PC-9 (cell line): ENCODE data around the gene NID1. TPM values are rescaled to one million over a fixed set of nuclear protein-coding genes. Genes with fewer than 3 reads are reported as not detected.

Source experiments
- BruUV-seq: library from RNA; stranded (reverse); fragments of 400-500 nt; replicated peaks from 2 replicates; lab custom pipeline; 2021; lab: Mats Ljungman, UMichigan
- CTCF ChIA-PET: fragments of 300-600 bp; sonication (Branson Sonifier 250); formaldehyde crosslinking; loops from one replicate; lab custom pipeline; 2022; ENCODE audit warnings: antibody characterized with exemption; lab: Charles Lee
- POLR2A ChIA-PET: fragments of 300-600 bp; sonication (Branson Sonifier 250); formaldehyde crosslinking; loops from one replicate; lab custom pipeline; 2022; ENCODE audit warnings: antibody characterized with exemption; ENCODE audit not compliant: unreplicated experiment; lab: Charles Lee
- DNase-seq, 2 experiments: peaks; one replicate each; pipeline versions ENCODE4 v3.0.0 to v3.0.0-alpha.2; 2015 to 2022; ENCODE audit warnings: mixed read lengths in 1 of 2
- H2AFZ ChIP-seq: fragments of 200-600 bp; sonication (generic); 2 replicates; pipeline ENCODE4 v1.8.1; 2017; ENCODE audit warnings: antibody characterized with exemption
- H3F3A ChIP-seq: fragments of 200-600 bp; sonication (generic); 2 replicates; pipeline ENCODE4 v1.8.1; 2017; ENCODE audit warnings: antibody characterized with exemption, mild to moderate bottlenecking, low read depth; ENCODE audit not compliant: insufficient read depth
- H3K27ac ChIP-seq: fragments of 200-600 bp; sonication (generic); 2 replicates; pipeline ENCODE4 v1.6.1; 2016; ENCODE audit warnings: mixed run types
- H3K27me3 ChIP-seq: fragments of 200-600 bp; sonication (generic); 2 replicates; pipeline ENCODE4 v1.6.1; 2016; ENCODE audit warnings: low read depth, mixed run types; ENCODE audit not compliant: insufficient read depth
- H3K36me3 ChIP-seq: fragments of 200-600 bp; sonication (generic); 2 replicates; pipeline ENCODE4 v1.6.1; 2016; ENCODE audit warnings: low read depth, mixed run types
- H3K4me1 ChIP-seq: fragments of 200-600 bp; sonication (generic); replicated peaks from 2 replicates; pipeline ENCODE4 v1.6.1; 2016; ENCODE audit warnings: mixed run types; ENCODE audit not compliant: insufficient read depth
- H3K4me2 ChIP-seq: fragments of 200-600 bp; sonication (generic); 2 replicates; pipeline ENCODE4 v1.6.1; 2017; ENCODE audit warnings: mixed run types
- H3K4me3 ChIP-seq: fragments of 200-600 bp; sonication (generic); 2 replicates; pipeline ENCODE4 v1.6.1; 2016; ENCODE audit warnings: mixed run types
- H3K79me2 ChIP-seq: fragments of 200-600 bp; sonication (generic); 2 replicates; pipeline ENCODE4 v1.6.1; 2017; ENCODE audit warnings: low read depth, mixed run types
- H3K9me2 ChIP-seq: fragments of 200-600 bp; sonication (generic); 2 replicates; pipeline ENCODE4 v1.8.1; 2017; ENCODE audit warnings: mild to moderate bottlenecking; ENCODE audit not compliant: insufficient read depth
- H3K9me3 ChIP-seq: fragments of 200-600 bp; sonication (generic); 2 replicates; pipeline ENCODE4 v1.8.1; 2016; ENCODE audit warnings: low read depth; ENCODE audit not compliant: insufficient read depth
- H4K20me1 ChIP-seq: fragments of 200-600 bp; sonication (generic); 2 replicates; pipeline ENCODE4 v1.8.1; 2017; ENCODE audit not compliant: insufficient read depth
- EZH2 ChIP-seq: fragments of 200-600 bp; sonication (generic); IDR thresholded peaks from 2 replicates; pipeline ENCODE4 v1.8.0; 2017; ENCODE audit warnings: antibody characterized with exemption, low read depth
- intact Hi-C: fragments of 100-400 bp; cut with micrococcal nuclease; formaldehyde crosslinking; loops from one replicate; pipeline ENCODE4 v1.10.0; 2022; ENCODE audit not compliant: unreplicated experiment
- total RNA-seq: library from RNA; stranded (reverse); gene quantifications from 2 replicates; pipeline ENCODE4 v1.2.3, GENCODE V29; 2021
- TF ChIP-seq, protein P1 (sequence below): fragments of 200-600 bp; sonication (generic); conservative IDR thresholded peaks from 2 replicates; pipeline ENCODE4 v1.6.1; 2017; ENCODE audit warnings: mixed run types, antibody characterized with exemption, mild to moderate bottlenecking, moderate library complexity

The NID1 gene
- total RNA-seq, 1 experiment from 2014 or later = not detected

DNA sequence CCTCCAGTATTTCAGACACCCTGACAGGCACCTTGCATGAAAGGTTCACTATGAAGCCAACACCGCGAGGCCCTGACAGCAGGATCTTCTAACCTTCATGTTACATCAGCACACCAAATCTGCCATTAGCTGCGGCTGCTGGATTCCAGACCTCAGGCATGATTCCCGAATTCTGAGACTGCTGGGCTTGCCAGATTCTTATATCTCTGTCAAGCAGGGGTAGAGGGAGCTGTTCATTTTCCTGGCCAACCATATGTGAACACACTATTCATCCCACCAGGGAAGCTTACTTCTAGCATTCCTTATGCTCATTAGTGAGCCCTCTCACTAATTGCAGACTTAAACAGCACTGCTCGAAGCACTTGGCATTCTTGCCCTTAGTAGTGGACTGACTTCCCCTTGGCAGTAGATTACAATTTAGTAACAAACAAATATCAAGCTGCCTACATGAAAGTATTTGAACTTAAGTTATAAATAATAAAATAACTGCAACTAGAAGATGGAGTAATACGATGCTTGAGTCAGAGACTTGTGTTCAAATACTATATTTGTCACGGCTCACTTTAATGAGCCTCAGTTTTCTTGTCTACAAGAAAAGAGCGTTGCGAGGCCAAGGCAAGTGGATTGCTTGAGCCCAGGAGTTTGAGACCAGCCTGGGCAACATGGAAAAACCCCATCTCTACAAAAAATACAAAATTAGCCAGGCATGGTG lies 43.3 kb downstream of the NID1 start:
- Histone ChIP-seq H3K27me3 (no peaks in the 10 kb centered on the region), H3K4me2 (no peak overlapping the region), H3K36me3 (no peaks in the 10 kb centered on the region), H3K9me3 (no peaks in the 10 kb centered on the region), H3F3A (peaks cover 7% of the 10 kb centered on the region; the same call in 1 of the 2 replicates), H4K20me1 (no peaks in the 10 kb centered on the region), H3K4me3 (no peak overlapping the region), H3K79me2 (no peaks in the 10 kb centered on the region), H3K27ac (no peak overlapping the region), H3K9me2 (no peaks in the 10 kb centered on the region), H3K4me1 (peaks cover 9% of the 10 kb centered on the region), H2AFZ (no peak overlapping the region)
- TF ChIP-seq, protein P1, sequence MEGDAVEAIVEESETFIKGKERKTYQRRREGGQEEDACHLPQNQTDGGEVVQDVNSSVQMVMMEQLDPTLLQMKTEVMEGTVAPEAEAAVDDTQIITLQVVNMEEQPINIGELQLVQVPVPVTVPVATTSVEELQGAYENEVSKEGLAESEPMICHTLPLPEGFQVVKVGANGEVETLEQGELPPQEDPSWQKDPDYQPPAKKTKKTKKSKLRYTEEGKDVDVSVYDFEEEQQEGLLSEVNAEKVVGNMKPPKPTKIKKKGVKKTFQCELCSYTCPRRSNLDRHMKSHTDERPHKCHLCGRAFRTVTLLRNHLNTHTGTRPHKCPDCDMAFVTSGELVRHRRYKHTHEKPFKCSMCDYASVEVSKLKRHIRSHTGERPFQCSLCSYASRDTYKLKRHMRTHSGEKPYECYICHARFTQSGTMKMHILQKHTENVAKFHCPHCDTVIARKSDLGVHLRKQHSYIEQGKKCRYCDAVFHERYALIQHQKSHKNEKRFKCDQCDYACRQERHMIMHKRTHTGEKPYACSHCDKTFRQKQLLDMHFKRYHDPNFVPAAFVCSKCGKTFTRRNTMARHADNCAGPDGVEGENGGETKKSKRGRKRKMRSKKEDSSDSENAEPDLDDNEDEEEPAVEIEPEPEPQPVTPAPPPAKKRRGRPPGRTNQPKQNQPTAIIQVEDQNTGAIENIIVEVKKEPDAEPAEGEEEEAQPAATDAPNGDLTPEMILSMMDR = no peak
- TF ChIP-seq EZH2 = no peak
- ChIA-PET CTCF (no interaction called here), POLR2A (no interaction called here)
- intact Hi-C loops = no loop called here
- BruUV-seq = no TSS peak
- DNase-seq = no peak

DNA sequence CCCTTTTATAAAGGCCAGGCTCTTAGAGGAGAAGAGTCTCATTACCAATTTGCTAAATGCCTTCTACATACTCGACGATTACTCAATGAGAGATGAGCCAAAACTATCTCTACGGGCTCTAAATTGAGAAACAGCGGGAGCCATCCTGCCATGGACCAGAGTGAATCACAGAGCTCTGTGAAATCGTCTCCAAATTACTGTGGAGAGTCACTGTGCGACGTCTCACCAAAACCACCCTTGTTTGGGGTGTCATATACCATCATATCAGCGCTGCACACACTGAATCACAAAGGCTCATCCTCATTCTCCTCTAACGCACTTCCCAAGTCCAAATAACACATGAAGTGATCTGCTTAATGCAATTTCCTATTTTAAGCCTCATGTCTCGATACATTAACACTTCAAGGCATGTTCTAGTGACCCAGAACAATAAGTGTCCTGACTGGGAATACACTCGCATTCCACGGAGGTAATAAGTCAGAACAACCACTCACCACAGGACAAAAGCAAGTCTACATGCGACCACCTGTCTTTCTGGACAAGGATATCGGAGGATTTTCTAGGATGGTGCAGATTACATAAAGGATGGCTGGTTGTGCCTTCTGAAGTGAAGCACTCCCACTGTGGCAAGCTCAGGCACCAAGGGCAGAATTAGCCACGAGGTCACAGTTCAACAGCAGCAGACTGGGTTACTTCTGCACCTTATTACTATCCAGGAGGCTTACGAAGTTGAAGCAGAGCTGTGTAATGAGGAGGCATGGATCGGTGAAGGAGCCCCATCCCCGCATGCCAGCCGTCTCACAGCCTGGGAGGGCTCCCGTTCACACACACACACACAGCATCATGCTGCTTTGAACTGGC lies 44.3 kb downstream of the NID1 start:
- Histone ChIP-seq H3K4me1 (peaks cover 19% of the 10 kb centered on the region), H3K9me3 (no peaks in the 10 kb centered on the region), H3F3A (peaks cover 12% of the 10 kb centered on the region; the same call in 1 of the 2 replicates), H3K27ac (no peak overlapping the region), H3K79me2 (no peaks in the 10 kb centered on the region), H3K4me2 (no peak overlapping the region), H2AFZ (no peak overlapping the region), H3K9me2 (no peaks in the 10 kb centered on the region), H4K20me1 (no peaks in the 10 kb centered on the region), H3K27me3 (no peaks in the 10 kb centered on the region), H3K36me3 (no peaks in the 10 kb centered on the region), H3K4me3 (no peak overlapping the region)
- ChIA-PET CTCF (no interaction called here), POLR2A (no interaction called here)
- BruUV-seq = no TSS peak
- intact Hi-C loops = no loop called here
- no peak for TF ChIP-seq EZH2
- TF ChIP-seq, protein P1 = no peak
- no peak for DNase-seq

DNA sequence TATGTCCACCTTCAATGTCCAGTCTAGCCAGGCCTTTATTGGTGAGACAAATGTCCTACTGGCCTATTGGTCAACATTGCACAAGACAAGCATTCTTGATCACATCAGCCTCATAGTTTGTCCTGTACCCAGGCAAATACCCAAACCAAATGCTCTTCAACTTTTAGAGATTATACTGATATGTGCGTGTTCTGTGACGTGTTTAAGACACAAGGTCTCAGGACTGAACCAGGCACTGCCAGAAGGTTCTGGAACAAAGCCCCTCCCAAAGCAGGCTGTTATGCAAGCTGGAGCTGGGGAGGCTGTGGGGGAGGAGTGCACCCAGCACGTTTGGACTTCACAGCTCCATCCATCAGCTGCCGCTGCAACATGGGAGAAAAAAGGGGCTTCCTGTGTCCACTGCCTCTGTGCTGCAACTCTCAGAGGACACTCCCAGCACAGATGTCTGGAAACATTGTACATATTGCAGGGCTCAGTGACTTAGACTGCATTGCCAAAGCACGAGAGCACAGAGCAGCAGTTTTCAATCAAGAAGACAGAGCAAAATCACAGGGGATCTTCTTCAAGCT lies 45.9 kb downstream of the NID1 start:
- no peak overlapping the region for H2AFZ ChIP-seq
- intact Hi-C loops = no loop called here
- H3K27me3 ChIP-seq = no peaks in the 10 kb centered on the region
- H4K20me1 ChIP-seq = no peaks in the 10 kb centered on the region
- H3K9me2 ChIP-seq = no peaks in the 10 kb centered on the region
- CTCF ChIA-PET = no interaction called here
- no peaks in the 10 kb centered on the region for H3K79me2 ChIP-seq
- TF ChIP-seq, protein P1 = no peak
- TF ChIP-seq EZH2 = no peak
- no peaks in the 10 kb centered on the region for H3K9me3 ChIP-seq
- no TSS peak for BruUV-seq
- H3K27ac ChIP-seq = no peak overlapping the region
- no peak overlapping the region for H3K4me3 ChIP-seq
- DNase-seq = no peak
- POLR2A ChIA-PET = no interaction called here
- H3K4me2 ChIP-seq = no peak overlapping the region
- no peaks in the 10 kb centered on the region for H3K36me3 ChIP-seq
- H3F3A ChIP-seq = peaks cover 12% of the 10 kb centered on the region; the same call in 1 of the 2 replicates
- H3K4me1 ChIP-seq = peaks cover 19% of the 10 kb centered on the region
